GM12878 (cell line): Measurements from ENCODE around the gene PPP1R2. TPM values are rescaled to one million over a fixed set of nuclear protein-coding genes. Genes with fewer than 3 reads are reported as not detected.
A peak's percentile ranks its signal among the peaks of the same experiment; 100 is the strongest.

Experiments
- ATAC-seq: fragments of 200-7000 bp; cut with Tn5 transposase; 3 replicates; pipeline ENCODE4 v1.9.1; 2020; ENCODE audit warnings: mild to moderate bottlenecking, moderate library complexity
- BruUV-seq: library from RNA; stranded (reverse); fragments of 400-500 nt; replicated peaks from 2 replicates; lab custom pipeline; 2021; lab: Mats Ljungman, UMichigan
- CTCF ChIA-PET: fragments of 300-600 bp; sonication (Branson Sonifier 250); formaldehyde crosslinking; extraction: SDS; loops from one replicate; lab custom pipeline; 2021; ENCODE audit warnings: inconsistent platforms; lab: Yijun Ruan, JAX
- POLR2A ChIA-PET: fragments of 350-600 bp; formaldehyde crosslinking; extraction: SDS; loops from one replicate; lab custom pipeline; 2021; ENCODE audit warnings: inconsistent platforms; lab: Charles Lee
- RAD21 ChIA-PET: fragments of 300-600 bp; sonication (Branson Sonifier 250); formaldehyde crosslinking; loops from one replicate; lab custom pipeline; 2023; ENCODE audit warnings: antibody characterized with exemption; ENCODE audit not compliant: unreplicated experiment; lab: Charles Lee
- SMC1A ChIA-PET: fragments of 300-600 bp; sonication (Branson Sonifier 250); formaldehyde crosslinking; loops from one replicate; lab custom pipeline; 2023; ENCODE audit not compliant: unreplicated experiment, uncharacterized antibody; lab: Charles Lee
- DNase-seq: peaks from one replicate; pipeline ENCODE4 v3.0.0-alpha.2; 2011; ENCODE audit warnings: low read depth, low spot score
- FAIRE-seq: peaks from 3 replicates; lab custom pipeline; 2011; peaks lifted over from hg19 to GRCh38; lab: Jason Lieb, UNC
- H2AFZ ChIP-seq: 2 replicates; pipeline ENCODE4 v1.6.0; 2011; ENCODE audit warnings: low read depth, low read length, control low read depth; ENCODE audit not compliant: control insufficient read depth
- H3K27ac ChIP-seq: 2 replicates; pipeline ENCODE4 v1.5.1; 2011; ENCODE audit warnings: control low read depth; ENCODE audit not compliant: control insufficient read depth, insufficient read depth
- H3K27me3 ChIP-seq, 2 experiments: replicated peaks in 1 of 2; 2 replicates each; pipeline versions ENCODE4 v1.6.0 to v1.6.1; 2011; ENCODE audit warnings: low read length in 1 of 2; ENCODE audit not compliant: control insufficient read depth in 2 of 2, insufficient read depth in 2 of 2
- H3K36me3 ChIP-seq, 2 experiments: 2 replicates each; pipeline ENCODE4 v1.5.1; 2011; ENCODE audit warnings: low read length in 1 of 2; ENCODE audit not compliant: control insufficient read depth in 2 of 2, insufficient read depth in 2 of 2
- H3K4me1 ChIP-seq: 2 replicates; pipeline ENCODE4 v1.6.1; 2011; ENCODE audit warnings: mild to moderate bottlenecking, low read length, moderate library complexity, mixed read lengths; ENCODE audit not compliant: control insufficient read depth, insufficient read depth
- H3K4me2 ChIP-seq: 2 replicates; pipeline ENCODE4 v1.6.0; 2011; ENCODE audit warnings: control low read depth; ENCODE audit not compliant: control insufficient read depth, insufficient read depth
- H3K4me3 ChIP-seq: fragments of 200-600 bp; sonication (generic); 2 replicates; pipeline ENCODE4 v1.5.1; 2016
- H3K79me2 ChIP-seq: 2 replicates; pipeline ENCODE4 v1.6.0; 2011; ENCODE audit warnings: low read length; ENCODE audit not compliant: control insufficient read depth, insufficient read depth
- H3K9ac ChIP-seq: 2 replicates; pipeline ENCODE4 v1.8.0; 2011; ENCODE audit warnings: low read length, control low read depth, mixed read lengths; ENCODE audit not compliant: control insufficient read depth, insufficient read depth
- H3K9me3 ChIP-seq: replicated peaks from 3 replicates; pipeline ENCODE4 v1.5.1; 2011; ENCODE audit warnings: mild to moderate bottlenecking, low read length; ENCODE audit not compliant: control insufficient read depth, insufficient read depth
- H4K20me1 ChIP-seq: 2 replicates; pipeline ENCODE4 v1.6.0; 2011; ENCODE audit not compliant: control insufficient read depth, insufficient read depth
- CEBPB ChIP-seq, 2 experiments: fragments of 150-350 bp in 1 of 2; IDR thresholded peaks; 2 replicates each; pipeline ENCODE4 v1.6.1; 2012 to 2014; ENCODE audit warnings: low read depth in 2 of 2, low read length in 2 of 2, borderline replicate concordance in 1 of 2, inconsistent platforms in 1 of 2
- EED ChIP-seq: sonication (generic); IDR thresholded peaks from 2 replicates; pipeline ENCODE4 v1.6.1; 2016; ENCODE audit warnings: antibody characterized with exemption, low read depth
- EP300 ChIP-seq, 2 experiments: fragments of 150-350 bp in 1 of 2; IDR thresholded peaks; 2 replicates each; pipeline ENCODE4 v1.6.1; 2011 to 2012; ENCODE audit warnings: low read depth in 2 of 2, low read length in 2 of 2, borderline replicate concordance in 1 of 2, improper control_type of control experiment in 1 of 2, inconsistent platforms in 1 of 2; ENCODE audit not compliant: control insufficient read depth in 1 of 2
- JUND ChIP-seq: IDR thresholded peaks from 2 replicates; pipeline ENCODE4 v1.6.1; 2012; ENCODE audit warnings: low read depth, mild to moderate bottlenecking, low read length, improper control_type of control experiment, moderate library complexity
- KLF5 ChIP-seq: fragments of 450-650 bp; IDR thresholded peaks from 2 replicates; pipeline ENCODE4 v1.6.1; 2014; ENCODE audit warnings: mild to moderate bottlenecking; ENCODE audit not compliant: partially characterized antibody
- PAX8 ChIP-seq: fragments of 450-650 bp; IDR thresholded peaks from 2 replicates; pipeline ENCODE4 v1.6.1; 2017; ENCODE audit warnings: mild to moderate bottlenecking, moderate library complexity
- RELA ChIP-seq: fragments of 450-650 bp; IDR thresholded peaks from 2 replicates; pipeline ENCODE4 v1.8.0; 2014; ENCODE audit warnings: borderline replicate concordance; ENCODE audit not compliant: partially characterized antibody
- WGBS: methylation state at CpG from one replicate; pipeline ENCODE4 v1.1.6; 2016; ENCODE audit warnings: low lambda C conversion rate; ENCODE audit not compliant: insufficient replicate concordance, insufficient coverage; ENCODE audit errors: missing lambda C conversion rate; 5-methylcytosine and 5-hydroxymethylcytosine counted together
- in situ Hi-C: fragments of 300-500 bp; cut with MboI; formaldehyde crosslinking; loops from 9 replicates; pipeline ENCODE4 v1.14.3; 2018; ENCODE audit warnings: mixed read lengths
- intact Hi-C: fragments of 100-400 bp; cut with micrococcal nuclease; formaldehyde crosslinking; loops from one replicate; pipeline ENCODE4 v1.14.2; 2022; ENCODE audit not compliant: unreplicated experiment
- polyA plus RNA-seq, 11 experiments: library from polyadenylated mRNA; depleted of rRNA in 4 of 11; unstranded in 6 of 11; stranded (reverse) in 5 of 11; fragments of >200 nt; fragmentation: Nextera tagmentation in 4 of 11; fragmentation: Illumina TruSeq in 1 of 11; extraction: Ambion mirVana in 4 of 11; extraction: Trizol in 1 of 11; gene quantifications; 1 replicate in 1 of 11; 2 replicates in 10 of 11; pipeline versions ENCODE4 v1.2.1 to v1.2.3, GENCODE V29; 2011 to 2016; ENCODE audit warnings: inconsistent platforms in 2 of 11, missing spikeins in 2 of 11, low read depth in 1 of 11
- total RNA-seq, 4 experiments: library from RNA; depleted of rRNA in 3 of 4; stranded (reverse); fragments of >200 nt in 3 of 4; fragmentation: Illumina TruSeq in 1 of 4; extraction: Trizol in 1 of 4; gene quantifications; 2 replicates each; pipeline versions ENCODE4 v1.2.1 to v1.2.3, GENCODE V29; 2013 to 2021
- TF ChIP-seq, protein P1 (sequence below): fragments of 150-350 bp; IDR thresholded peaks from 2 replicates; pipeline ENCODE4 v1.6.1; 2016; ENCODE audit warnings: low read depth, low read length

Gene PPP1R2
- total and polyA plus RNA-seq, 10 of the 15 experiments (the other 5 are each of a cell fraction or from before 2014, with no cell fraction given) = 10.5 to 116 (median 46.9) TPM

DNA sequence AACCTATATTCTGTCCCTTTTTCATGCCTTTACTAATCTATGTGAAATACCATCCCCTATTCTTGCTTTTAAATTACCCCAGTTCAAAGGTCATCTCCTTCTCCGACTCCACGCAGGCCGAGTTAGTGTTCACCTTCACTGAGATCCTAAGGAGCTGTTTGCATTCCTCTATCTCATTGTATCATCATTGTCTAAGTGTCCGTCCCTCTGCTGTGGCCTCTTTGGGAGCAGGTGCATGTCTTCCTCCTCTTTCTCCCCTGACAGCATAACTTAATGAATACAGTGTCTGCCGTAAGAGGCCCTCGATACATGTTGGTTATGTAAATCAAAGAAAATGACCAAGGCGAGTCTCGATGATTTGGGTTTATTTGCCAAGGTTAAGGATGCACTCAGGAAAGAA, 4.9 kb upstream of the PPP1R2 start (continued):
- TF ChIP-seq, protein P1, sequence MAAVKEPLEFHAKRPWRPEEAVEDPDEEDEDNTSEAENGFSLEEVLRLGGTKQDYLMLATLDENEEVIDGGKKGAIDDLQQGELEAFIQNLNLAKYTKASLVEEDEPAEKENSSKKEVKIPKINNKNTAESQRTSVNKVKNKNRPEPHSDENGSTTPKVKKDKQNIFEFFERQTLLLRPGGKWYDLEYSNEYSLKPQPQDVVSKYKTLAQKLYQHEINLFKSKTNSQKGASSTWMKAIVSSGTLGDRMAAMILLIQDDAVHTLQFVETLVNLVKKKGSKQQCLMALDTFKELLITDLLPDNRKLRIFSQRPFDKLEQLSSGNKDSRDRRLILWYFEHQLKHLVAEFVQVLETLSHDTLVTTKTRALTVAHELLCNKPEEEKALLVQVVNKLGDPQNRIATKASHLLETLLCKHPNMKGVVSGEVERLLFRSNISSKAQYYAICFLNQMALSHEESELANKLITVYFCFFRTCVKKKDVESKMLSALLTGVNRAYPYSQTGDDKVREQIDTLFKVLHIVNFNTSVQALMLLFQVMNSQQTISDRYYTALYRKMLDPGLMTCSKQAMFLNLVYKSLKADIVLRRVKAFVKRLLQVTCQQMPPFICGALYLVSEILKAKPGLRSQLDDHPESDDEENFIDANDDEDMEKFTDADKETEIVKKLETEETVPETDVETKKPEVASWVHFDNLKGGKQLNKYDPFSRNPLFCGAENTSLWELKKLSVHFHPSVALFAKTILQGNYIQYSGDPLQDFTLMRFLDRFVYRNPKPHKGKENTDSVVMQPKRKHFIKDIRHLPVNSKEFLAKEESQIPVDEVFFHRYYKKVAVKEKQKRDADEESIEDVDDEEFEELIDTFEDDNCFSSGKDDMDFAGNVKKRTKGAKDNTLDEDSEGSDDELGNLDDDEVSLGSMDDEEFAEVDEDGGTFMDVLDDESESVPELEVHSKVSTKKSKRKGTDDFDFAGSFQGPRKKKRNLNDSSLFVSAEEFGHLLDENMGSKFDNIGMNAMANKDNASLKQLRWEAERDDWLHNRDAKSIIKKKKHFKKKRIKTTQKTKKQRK = no peak
- TF ChIP-seq JUND = no peak
- no peak for TF ChIP-seq KLF5
- no peak for TF ChIP-seq EP300 (IDR thresholded peaks at IDR 0.05; ENCODE audit: borderline replicate concordance in 1 of 2, control insufficient read depth in 1 of 2, low read depth in 2 of 2, low read length in 2 of 2)
- TF ChIP-seq PAX8 = no peak

DNA sequence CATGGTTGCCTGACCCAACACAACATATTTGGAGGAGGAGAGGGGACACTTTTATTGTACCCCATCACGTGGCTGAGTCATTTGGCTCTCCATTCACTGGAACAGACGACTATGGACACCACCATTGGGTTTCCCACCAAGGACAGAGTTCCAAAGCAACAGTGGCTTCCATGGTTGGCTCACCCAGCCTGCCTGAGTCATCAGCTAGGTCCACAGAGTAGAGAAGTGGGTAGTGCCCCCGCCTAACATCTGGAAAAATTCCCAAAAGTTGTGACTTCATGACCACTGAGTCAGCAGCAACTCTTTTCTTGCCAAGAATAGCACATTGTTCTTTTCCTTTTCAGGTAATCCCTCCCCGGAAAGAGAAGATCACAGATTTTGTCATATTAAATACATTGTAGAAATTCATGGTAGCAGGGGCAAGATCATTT, 3.0 kb upstream of the PPP1R2 start:
- DNase-seq = no peak
- TF ChIP-seq EED (peak; percentile 66), CEBPB (IDR thresholded peaks at IDR 0.05; ENCODE audit: borderline replicate concordance in 1 of 2, low read depth in 2 of 2, low read length in 2 of 2) (no peak), RELA (no peak)
- no peak overlapping the region for H3K4me2 ChIP-seq
- in situ Hi-C loops (loop anchor here (25.0 kb wide), 1 partner anchor 409 kb away; no protein-coding TSS in a partner anchor), intact Hi-C loops (no loop called here)
- POLR2A ChIA-PET = no interaction called here
- H4K20me1 ChIP-seq = no peaks in the 10 kb centered on the region
- no peak overlapping the region for H3K4me3 ChIP-seq
- WGBS = 48% methylated on average over 4 of the region's 4 CpGs
- H3K79me2 ChIP-seq = peaks cover 20% of the 10 kb centered on the region
- no TSS peak for BruUV-seq
- H3K36me3 ChIP-seq = no peaks in the 10 kb centered on the region
- SMC1A ChIA-PET = interaction anchor here (1.0 kb wide), 1 partner anchor 37 kb away, joined by 3 read pairs; the partner anchor contains the start of gene APOD
- H3K27ac ChIP-seq = no peak overlapping the region
- peak overlapping the region; percentile 66 for H2AFZ ChIP-seq
- CTCF ChIA-PET = interaction anchor here (0.8 to 1.0 kb wide), 4 partner anchors 10 to 275 kb away, joined by 3 to 7 read pairs (median 4); partner anchors contain the start of gene XXYLT1
- H3K4me1 ChIP-seq = peaks cover 28% of the 10 kb centered on the region
- no peak overlapping the region for H3K9ac ChIP-seq
- no peak for ATAC-seq
- no peaks in the 10 kb centered on the region for H3K27me3 ChIP-seq
- FAIRE-seq = no peak
- H3K9me3 ChIP-seq = no peaks in the 10 kb centered on the region
- RAD21 ChIA-PET = interaction anchor here (1.1 kb wide), 1 partner anchor 275 kb away, joined by 3 read pairs; the partner anchor contains the start of gene XXYLT1
